Activated CD4-positive, alpha-beta memory T cell treated with anti-CD3 and anti-CD28 coated beads for 36 hours (primary cell): ENCODE data around the gene SLC39A11. TPM values are rescaled to one million over a fixed set of nuclear protein-coding genes. Genes with fewer than 3 reads are reported as not detected.

Experiments used
- CTCF ChIA-PET: fragments of 350-600 bp; sonication (Branson Sonifier 250); formaldehyde crosslinking; loops from one replicate; lab custom pipeline; 2021; ENCODE audit warnings: antibody characterized with exemption, inconsistent platforms; lab: Charles Lee
- POLR2A ChIA-PET: fragments of 350-600 bp; sonication (Branson Sonifier 250); formaldehyde crosslinking; loops from one replicate; lab custom pipeline; 2021; ENCODE audit warnings: antibody characterized with exemption; lab: Charles Lee
- DNase-seq: peaks from one replicate; pipeline ENCODE4 v3.0.0-alpha.2; 2020
- H3K27ac Mint-ChIP-seq: one replicate; pipeline ENCODE4 v1.8.0; 2021; ENCODE audit warnings: mixed read lengths
- H3K27me3 Mint-ChIP-seq: one replicate; pipeline ENCODE4 v1.8.0; 2021; ENCODE audit warnings: mixed read lengths
- H3K36me3 Mint-ChIP-seq: one replicate; pipeline ENCODE4 v1.8.0; 2021; ENCODE audit warnings: mixed read lengths
- H3K4me1 Mint-ChIP-seq: one replicate; pipeline ENCODE4 v1.8.0; 2021; ENCODE audit warnings: low read depth, mixed read lengths
- H3K4me3 Mint-ChIP-seq: one replicate; pipeline ENCODE4 v1.8.0; 2021; ENCODE audit warnings: mild to moderate bottlenecking, mixed read lengths
- H3K9me3 Mint-ChIP-seq: one replicate; pipeline ENCODE4 v1.8.0; 2021; ENCODE audit warnings: mixed read lengths
- intact Hi-C: fragments of 100-400 bp; cut with micrococcal nuclease; formaldehyde crosslinking; loops from one replicate; pipeline ENCODE4 v1.15.1; 2023
- total RNA-seq, 2 experiments: library from RNA; stranded (reverse); gene quantifications; one replicate each; pipeline ENCODE4 v1.2.3, GENCODE V29; 2021

Gene SLC39A11
- total RNA-seq, 2 experiments from 2014 or later: 14.9 to 15.2 TPM

DNA sequence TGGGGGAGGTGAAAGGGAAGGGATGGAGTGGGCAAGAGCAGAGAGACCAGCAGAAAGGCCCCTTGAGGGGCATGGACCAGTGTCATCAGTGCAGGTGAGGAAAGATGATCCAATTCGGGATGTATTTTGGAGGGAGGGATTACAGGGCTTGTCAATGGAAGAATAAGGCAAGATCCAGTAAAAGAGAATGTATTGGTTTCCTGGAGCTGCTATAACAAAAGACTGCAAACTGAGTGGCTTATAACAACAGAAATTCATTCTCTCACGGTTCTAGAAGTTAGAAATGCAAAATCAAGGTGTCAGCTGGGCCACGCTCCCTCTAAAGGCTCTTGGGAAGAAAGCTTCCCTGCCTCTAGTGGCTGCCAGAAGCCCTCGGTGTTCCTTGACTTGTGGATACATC, 41.7 kb downstream of the SLC39A11 start:
- no peak overlapping the region for H3K27ac Mint-ChIP-seq
- H3K4me3 Mint-ChIP-seq: no peak overlapping the region
- H3K27me3 Mint-ChIP-seq: no peaks in the 10 kb centered on the region
- POLR2A ChIA-PET: no interaction called here
- H3K4me1 Mint-ChIP-seq: no peaks in the 10 kb centered on the region
- no peak for DNase-seq
- CTCF ChIA-PET: no interaction called here
- intact Hi-C loops: no loop called here
- H3K9me3 Mint-ChIP-seq: no peaks in the 10 kb centered on the region
- peaks cover 16% of the 10 kb centered on the region for H3K36me3 Mint-ChIP-seq

DNA sequence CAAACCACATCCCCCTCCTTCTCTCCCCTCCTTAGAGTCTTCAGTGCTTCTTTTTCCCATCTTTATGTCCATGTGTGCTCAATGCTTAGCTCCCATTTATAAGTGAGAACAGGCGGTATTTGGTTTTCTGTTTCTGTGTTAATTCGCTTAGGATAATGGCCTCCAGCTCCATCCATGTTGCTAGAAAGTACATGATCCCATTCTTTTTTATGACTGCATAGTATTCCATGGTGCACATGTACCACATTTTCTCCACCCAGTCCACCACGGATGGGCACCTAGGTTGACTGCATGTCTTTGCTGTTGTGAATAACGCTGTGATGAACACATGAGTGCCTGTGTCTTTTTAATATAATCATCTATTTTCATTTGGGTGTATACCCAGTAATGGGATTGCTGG, 44.3 kb downstream of the SLC39A11 start:
- H3K4me1 Mint-ChIP-seq: peaks cover 4% of the 10 kb centered on the region
- peaks cover 20% of the 10 kb centered on the region for H3K36me3 Mint-ChIP-seq
- CTCF ChIA-PET: no interaction called here
- no peaks in the 10 kb centered on the region for H3K27me3 Mint-ChIP-seq
- no peak for DNase-seq
- intact Hi-C loops: no loop called here
- no peak overlapping the region for H3K4me3 Mint-ChIP-seq
- H3K9me3 Mint-ChIP-seq: no peaks in the 10 kb centered on the region
- no peak overlapping the region for H3K27ac Mint-ChIP-seq
- POLR2A ChIA-PET: no interaction called here

DNA sequence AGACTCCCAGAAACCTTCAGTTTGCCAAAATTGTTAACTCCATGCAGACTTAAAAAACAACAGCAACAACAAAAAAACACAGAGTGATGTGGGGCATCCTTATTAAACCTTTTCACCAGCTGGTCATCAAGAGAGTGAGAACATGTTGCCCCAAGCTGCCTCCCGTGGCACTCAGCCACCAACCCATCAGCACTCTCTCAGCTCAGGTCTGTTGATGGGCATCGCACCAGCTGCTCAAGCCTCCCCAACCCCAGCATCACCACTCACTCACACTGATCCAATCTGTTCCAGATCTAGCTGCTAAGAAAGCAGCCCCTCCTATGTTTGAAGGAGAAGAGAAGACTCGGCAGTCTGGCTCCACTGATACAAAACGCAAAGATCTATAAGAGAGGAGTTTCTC, 46.8 kb downstream of the SLC39A11 start:
- Mint-ChIP-seq H3K4me3 (no peak overlapping the region), H3K27me3 (no peaks in the 10 kb centered on the region), H3K27ac (no peak overlapping the region), H3K36me3 (peaks cover 32% of the 10 kb centered on the region), H3K4me1 (peaks cover 4% of the 10 kb centered on the region), H3K9me3 (peaks cover 10% of the 10 kb centered on the region)
- DNase-seq: no peak
- ChIA-PET CTCF (no interaction called here), POLR2A (no interaction called here)
- intact Hi-C loops: no loop called here

DNA sequence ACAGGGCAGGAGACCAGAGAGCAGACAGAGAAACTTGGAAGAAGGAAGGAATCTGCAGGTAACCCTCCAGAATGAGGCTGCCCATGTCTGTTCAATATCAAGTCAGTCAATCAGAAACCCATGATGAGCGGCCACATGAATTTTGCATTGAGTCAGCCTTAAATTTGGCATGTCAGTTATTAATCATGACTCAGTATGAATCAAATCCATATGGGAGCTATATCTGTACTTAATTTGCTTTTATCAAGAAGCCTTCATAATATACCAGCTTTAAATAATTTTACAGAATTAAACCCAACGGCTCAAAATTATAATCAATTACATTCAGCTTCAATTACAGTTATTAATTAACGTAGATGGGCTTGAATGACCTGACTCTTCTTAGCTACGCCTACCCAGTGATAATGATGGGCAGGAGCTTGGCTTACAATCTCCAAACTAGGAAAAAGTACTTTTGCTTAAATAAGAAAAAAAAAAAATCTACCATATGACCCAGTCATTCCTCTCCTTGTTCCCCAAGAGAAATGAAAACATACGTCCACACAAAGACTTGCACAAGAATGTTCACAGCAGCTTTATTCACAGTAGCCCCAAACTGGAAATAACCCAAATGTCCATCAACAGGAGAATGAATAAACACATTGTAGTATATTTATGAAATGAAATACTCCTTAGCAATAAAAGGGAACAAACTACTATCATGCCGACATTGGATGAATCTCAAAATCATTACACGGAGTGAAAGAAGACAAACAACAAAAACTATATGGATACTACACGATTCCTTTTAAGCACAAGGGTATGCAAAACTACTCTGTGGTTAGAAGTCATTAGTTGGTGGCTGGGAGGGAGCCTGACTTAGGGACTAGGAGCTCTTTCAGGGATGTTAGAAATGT, 48.6 kb downstream of the SLC39A11 start:
- Mint-ChIP-seq H3K27me3 (no peaks in the 10 kb centered on the region), H3K36me3 (peaks cover 28% of the 10 kb centered on the region), H3K9me3 (peaks cover 14% of the 10 kb centered on the region), H3K4me3 (no peak overlapping the region), H3K4me1 (peaks cover 4% of the 10 kb centered on the region), H3K27ac (no peak overlapping the region)
- ChIA-PET POLR2A (no interaction called here), CTCF (interaction anchor here (1.0 kb wide), 1 partner anchor 58 kb away, joined by 3 read pairs; no protein-coding TSS in a partner anchor)
- no peak for DNase-seq
- intact Hi-C loops: no loop called here

DNA sequence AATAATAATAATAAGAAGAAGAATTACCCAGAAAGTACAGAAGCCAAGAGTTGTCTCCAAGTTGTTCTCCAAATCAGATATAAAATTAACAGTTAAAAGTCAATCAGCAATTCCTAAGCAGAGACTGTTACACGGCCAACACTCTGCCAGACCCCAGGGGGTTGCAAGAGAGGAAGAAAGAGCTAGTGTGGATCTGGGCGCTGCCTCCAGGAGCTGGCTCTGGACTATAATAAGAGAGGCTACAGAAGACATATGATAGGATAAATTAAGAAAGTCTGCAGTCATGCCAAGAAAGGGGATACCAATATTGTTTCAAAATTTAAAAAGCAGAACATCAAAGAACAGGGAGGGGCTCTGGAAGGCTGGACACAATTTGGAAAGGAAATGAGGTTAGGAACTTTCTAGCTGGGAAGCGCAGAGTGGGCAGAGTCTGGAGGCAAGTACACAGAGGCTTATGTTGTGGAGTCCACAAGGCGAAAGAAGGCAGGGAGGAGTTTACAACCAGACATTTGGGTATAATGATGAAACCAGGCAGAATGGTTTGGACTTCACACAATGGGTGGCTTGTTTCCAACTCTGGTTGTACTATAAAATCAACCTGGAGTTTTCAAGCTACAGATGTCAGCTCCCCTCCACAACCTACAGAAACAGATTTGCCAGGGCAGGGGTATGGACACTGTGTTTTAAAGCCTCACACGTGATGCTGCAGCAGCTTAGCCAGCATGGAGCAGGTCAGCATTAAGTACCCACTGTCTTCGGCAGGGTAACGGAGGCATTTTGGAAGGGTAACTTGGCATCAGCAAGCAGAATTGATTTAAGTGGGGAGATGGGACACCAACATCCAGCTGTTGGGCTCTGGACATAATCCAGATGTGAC, 49.4 kb downstream of the SLC39A11 start:
- Mint-ChIP-seq H3K36me3 (peaks cover 30% of the 10 kb centered on the region), H3K4me3 (no peak overlapping the region), H3K4me1 (peaks cover 4% of the 10 kb centered on the region), H3K27me3 (no peaks in the 10 kb centered on the region), H3K27ac (no peak overlapping the region), H3K9me3 (peaks cover 14% of the 10 kb centered on the region)
- DNase-seq: no peak
- ChIA-PET POLR2A (no interaction called here), CTCF (interaction anchor here (1.0 kb wide), 1 partner anchor 57 kb away, joined by 3 read pairs; no protein-coding TSS in a partner anchor)
- intact Hi-C loops: no loop called here

DNA sequence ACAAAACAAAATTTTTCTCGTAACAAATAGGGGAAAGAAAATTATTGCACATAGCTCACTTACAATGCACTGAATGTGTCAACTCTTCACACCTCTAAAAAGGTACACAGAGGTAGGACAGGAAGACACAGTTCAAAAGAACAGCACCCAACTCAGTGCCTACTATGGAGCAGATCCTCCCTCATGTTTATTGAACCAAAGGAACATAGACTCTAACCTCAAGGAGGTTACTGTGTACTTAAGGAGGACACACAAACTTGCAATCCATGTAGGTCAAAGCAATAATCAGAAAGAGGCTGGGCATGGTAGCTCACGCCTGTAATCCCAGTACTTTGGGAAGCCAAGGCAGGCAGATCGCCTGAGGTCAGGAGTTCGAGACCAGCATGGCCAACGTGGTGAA, 50.3 kb downstream of the SLC39A11 start:
- intact Hi-C loops: no loop called here
- Mint-ChIP-seq H3K9me3 (peaks cover 14% of the 10 kb centered on the region), H3K36me3 (peaks cover 31% of the 10 kb centered on the region), H3K27ac (no peak overlapping the region), H3K4me1 (peaks cover 4% of the 10 kb centered on the region), H3K27me3 (no peaks in the 10 kb centered on the region), H3K4me3 (no peak overlapping the region)
- no peak for DNase-seq
- POLR2A ChIA-PET: no interaction called here
- CTCF ChIA-PET: no interaction called here

DNA sequence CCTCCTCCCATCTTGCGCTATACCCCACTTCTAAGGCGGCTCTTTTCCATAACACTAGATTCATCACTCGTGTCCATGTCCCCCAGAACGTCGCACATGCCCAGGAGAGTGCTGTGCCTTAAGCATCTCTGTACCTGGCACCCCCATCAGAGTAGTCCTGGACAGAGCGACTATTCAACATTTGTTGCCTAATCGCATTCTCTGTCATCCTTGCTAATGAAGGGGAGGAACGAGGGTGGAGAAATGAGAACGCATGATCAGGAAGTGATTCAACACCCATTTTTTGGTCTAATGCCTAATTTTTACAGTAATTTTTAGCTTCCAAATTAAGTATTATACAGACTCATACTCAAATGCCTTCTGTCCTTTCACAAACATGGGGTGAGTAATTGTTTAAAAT, 53.2 kb downstream of the SLC39A11 start:
- no peak overlapping the region for H3K27ac Mint-ChIP-seq
- DNase-seq: no peak
- peaks cover 26% of the 10 kb centered on the region for H3K36me3 Mint-ChIP-seq
- peaks cover 14% of the 10 kb centered on the region for H3K9me3 Mint-ChIP-seq
- H3K4me1 Mint-ChIP-seq: peaks cover 4% of the 10 kb centered on the region
- no peak overlapping the region for H3K4me3 Mint-ChIP-seq
- POLR2A ChIA-PET: no interaction called here
- CTCF ChIA-PET: interaction anchor here (1.6 kb wide), 1 partner anchor 54 kb away, joined by 6 read pairs; no protein-coding TSS in a partner anchor
- H3K27me3 Mint-ChIP-seq: no peaks in the 10 kb centered on the region
- intact Hi-C loops: no loop called here

DNA sequence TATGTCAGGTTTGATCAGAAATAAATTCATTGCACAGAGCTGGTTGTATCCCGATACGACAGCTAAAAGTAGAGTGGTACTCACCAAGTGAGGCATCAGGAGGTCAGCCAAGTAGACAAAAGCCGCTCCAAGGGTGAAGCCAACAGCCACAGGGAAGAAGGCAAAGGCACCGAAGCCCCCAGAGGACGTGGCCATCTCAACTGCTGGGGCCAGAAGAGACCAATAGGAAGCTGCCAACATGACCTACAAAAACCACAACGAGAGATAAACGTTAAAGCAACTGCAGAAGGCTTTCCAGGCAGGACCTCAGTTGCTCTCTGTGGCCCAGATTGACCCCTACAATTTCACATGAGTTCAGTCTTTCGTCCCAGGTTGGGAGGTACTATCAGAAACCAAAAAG, 61.0 kb downstream of the SLC39A11 start:
- H3K4me3 Mint-ChIP-seq: no peak overlapping the region
- H3K9me3 Mint-ChIP-seq: no peaks in the 10 kb centered on the region
- no peak for DNase-seq
- H3K36me3 Mint-ChIP-seq: peaks cover 24% of the 10 kb centered on the region
- H3K27me3 Mint-ChIP-seq: no peaks in the 10 kb centered on the region
- CTCF ChIA-PET: no interaction called here
- no peak overlapping the region for H3K27ac Mint-ChIP-seq
- H3K4me1 Mint-ChIP-seq: no peaks in the 10 kb centered on the region
- intact Hi-C loops: no loop called here
- POLR2A ChIA-PET: no interaction called here

DNA sequence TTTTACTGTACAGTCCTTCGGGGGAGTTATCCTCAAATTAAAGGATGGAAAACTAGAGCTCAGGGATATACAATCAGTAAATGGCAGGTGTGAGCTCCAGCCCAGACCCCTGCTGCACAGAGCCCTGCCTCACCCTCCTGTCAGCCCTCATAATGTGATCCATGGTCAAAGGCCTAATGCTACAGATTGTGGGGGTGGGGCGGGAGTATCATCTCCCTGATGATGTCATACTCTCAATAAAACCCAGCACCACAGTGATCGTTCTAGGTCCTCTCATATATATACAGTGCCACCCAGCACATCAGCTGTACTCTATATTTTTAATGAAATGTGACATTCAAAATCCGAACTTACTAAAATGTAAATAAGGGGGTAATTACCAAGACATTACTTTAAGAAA, 61.5 kb downstream of the SLC39A11 start:
- intact Hi-C loops: no loop called here
- DNase-seq: no peak
- no peaks in the 10 kb centered on the region for H3K27me3 Mint-ChIP-seq
- H3K27ac Mint-ChIP-seq: no peak overlapping the region
- POLR2A ChIA-PET: no interaction called here
- no peak overlapping the region for H3K4me3 Mint-ChIP-seq
- peaks cover 25% of the 10 kb centered on the region for H3K36me3 Mint-ChIP-seq
- H3K4me1 Mint-ChIP-seq: no peaks in the 10 kb centered on the region
- no peaks in the 10 kb centered on the region for H3K9me3 Mint-ChIP-seq
- CTCF ChIA-PET: no interaction called here

DNA sequence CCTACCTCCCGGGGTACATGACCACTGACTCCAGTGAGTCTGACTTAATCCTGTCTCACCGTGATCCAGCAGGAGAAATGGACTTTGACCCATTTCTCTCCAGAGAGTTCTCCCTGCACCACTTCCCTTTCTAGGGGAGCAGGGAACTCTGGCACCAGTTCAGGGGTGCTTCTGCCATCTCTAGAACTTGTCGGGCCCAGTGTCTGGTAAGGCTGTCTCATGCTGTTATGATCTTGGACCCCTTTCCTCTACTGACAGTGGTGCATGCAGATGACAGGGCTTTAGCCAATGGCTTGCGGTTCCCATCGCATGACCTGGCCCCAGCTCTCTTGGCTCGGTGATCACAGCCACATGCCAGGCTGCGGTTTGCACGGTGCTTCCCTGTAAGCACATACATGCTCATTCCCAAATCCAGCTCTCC, 62.0 kb downstream of the SLC39A11 start:
- ChIA-PET CTCF (no interaction called here), POLR2A (no interaction called here)
- no peaks in the 10 kb centered on the region for H3K4me1 Mint-ChIP-seq
- DNase-seq: no peak
- peaks cover 26% of the 10 kb centered on the region for H3K36me3 Mint-ChIP-seq
- H3K27ac Mint-ChIP-seq: no peak overlapping the region
- H3K4me3 Mint-ChIP-seq: no peak overlapping the region
- H3K27me3 Mint-ChIP-seq: no peaks in the 10 kb centered on the region
- no peaks in the 10 kb centered on the region for H3K9me3 Mint-ChIP-seq
- intact Hi-C loops: no loop called here

DNA sequence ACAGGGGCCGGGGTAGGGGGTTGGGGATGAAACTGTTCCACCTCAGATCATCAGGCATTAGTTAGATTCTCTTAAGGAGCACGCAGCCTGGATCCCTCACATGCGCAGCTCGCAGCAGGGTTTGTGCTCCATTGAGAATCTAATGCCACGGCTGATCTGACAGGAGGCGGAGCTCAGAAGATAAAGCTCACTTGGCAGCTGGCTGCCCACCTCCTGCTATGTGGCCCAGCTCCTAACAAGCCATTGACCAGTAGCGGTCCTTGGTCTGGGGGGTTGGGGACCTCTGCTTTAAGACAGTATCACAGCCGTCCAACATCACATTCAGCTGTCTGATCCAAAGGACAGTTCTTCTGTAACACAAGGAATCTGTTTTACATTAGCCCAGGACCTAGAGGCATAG, 62.5 kb downstream of the SLC39A11 start:
- Mint-ChIP-seq H3K27ac (no peak overlapping the region), H3K27me3 (no peaks in the 10 kb centered on the region), H3K36me3 (peaks cover 29% of the 10 kb centered on the region), H3K9me3 (no peaks in the 10 kb centered on the region), H3K4me1 (no peaks in the 10 kb centered on the region), H3K4me3 (no peak overlapping the region)
- ChIA-PET CTCF (no interaction called here), POLR2A (no interaction called here)
- intact Hi-C loops: no loop called here
- DNase-seq: no peak

DNA sequence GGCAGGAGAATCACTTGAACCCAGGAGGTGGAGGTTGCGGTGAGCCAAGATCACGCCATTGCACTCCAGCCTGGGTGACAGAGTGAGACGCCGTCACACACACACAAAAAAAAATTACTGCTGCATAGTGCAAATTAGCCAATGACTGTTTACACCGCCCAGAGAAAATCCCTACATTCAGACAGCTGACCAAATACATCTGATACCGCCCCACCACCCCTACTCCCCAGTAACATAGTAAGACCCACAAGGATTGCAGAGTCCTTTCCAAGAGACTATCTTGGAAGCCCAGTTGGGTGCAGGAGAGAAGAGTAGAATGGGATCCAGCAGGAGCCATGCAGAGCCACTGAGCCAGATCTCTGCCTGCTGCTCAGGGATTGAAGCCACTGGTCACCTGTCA, 63.5 kb downstream of the SLC39A11 start:
- Mint-ChIP-seq H3K36me3 (peaks cover 32% of the 10 kb centered on the region), H3K27me3 (no peaks in the 10 kb centered on the region), H3K9me3 (no peaks in the 10 kb centered on the region), H3K4me1 (no peaks in the 10 kb centered on the region), H3K4me3 (no peak overlapping the region), H3K27ac (no peak overlapping the region)
- DNase-seq: no peak
- CTCF ChIA-PET: no interaction called here
- POLR2A ChIA-PET: no interaction called here
- intact Hi-C loops: no loop called here
